ENCODE measurements around the gene F11R.
"Not testable (repeated sequence)": the region's sequence is repeated elsewhere in the genome, so short reads cannot be mapped to it uniquely, and the experiment has no call there.

Gene F11R

GRCh38 chr1:161044535-161044907 lies 23.6 kb upstream of the F11R start:
- DNase-seq (ENCODE audit: low spot score), result peak; percentile 33

- DNase-seq (ENCODE audit: low spot score), result no peak
These were observed 18.6 kb upstream of the F11R start for GRCh38 chr1:161039546-161039945.

DNA sequence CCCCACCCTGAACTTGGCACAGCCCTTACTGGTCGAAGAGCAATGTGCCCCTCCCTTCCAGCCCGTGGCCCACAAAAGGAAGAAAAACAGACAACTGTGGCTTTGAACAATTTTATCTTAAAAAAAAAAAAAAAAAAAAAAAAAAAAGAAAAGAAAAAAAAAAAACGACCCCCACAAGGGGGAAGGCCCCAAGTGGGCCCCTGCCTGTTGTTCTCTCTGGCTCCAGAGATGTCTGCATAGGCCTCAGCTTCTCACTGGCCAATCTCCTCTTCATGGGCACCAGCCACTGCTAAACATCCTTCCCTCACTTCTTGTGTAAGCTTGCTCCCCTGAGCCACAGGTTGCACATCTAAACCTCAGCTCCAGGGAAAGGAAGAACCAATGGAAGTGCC lies 18.2 kb upstream of the F11R start:
- DNase-seq (ENCODE audit: low spot score), result no peak

- peak; percentile 68 for DNase-seq (ENCODE audit: low spot score)
These were observed 17.7 kb upstream of the F11R start, which contains the start of gene TSTD1 for GRCh38 chr1:161038523-161039153. TSS of gene TSTD1 (minus strand) at chr1:161038964. CDS start at chr1:161038889, 75 bp downstream.

DNA sequence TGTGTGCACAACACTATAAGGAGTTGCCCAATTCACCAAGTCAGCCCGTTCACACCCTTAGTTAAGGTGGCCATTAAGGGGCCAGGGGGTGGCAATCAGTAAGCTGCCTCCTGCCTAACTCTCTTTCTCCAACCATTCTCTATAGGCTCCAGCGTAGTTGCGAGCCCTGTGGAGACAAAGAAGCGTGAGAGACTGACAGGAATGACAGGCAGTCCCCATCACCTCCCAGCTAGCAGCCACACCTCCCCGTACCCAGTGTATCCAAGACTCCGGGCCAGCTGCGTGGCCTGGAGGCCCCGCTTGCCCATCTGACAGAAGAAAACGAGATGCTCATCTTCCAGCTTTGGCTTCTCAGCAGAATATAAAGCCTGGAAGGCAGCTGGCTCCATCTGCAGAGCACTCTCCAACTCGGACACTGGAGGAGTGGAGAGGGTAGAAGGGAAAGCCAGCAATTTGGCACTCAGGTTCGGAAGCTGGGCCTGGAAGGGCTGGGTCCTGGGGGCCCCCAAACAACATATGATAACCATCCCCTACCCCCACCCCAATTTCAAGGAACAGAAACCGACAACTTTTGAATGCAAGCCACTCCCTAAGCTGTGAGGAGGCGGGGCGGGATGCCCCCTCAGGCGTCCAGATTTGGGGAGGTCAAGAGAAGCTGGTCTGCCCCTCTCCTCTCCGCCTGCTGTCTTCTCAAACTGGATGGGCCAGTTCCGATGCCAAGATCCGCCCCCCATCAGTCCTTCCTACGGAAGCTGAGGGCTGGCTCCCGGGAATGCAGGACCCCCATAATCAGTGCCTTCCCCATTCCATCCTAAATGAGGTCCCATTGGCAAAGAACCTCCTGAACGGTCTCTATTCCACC lies 16.9 kb upstream of the F11R start:
- DNase-seq (ENCODE audit: low spot score), result no peak

DNA sequence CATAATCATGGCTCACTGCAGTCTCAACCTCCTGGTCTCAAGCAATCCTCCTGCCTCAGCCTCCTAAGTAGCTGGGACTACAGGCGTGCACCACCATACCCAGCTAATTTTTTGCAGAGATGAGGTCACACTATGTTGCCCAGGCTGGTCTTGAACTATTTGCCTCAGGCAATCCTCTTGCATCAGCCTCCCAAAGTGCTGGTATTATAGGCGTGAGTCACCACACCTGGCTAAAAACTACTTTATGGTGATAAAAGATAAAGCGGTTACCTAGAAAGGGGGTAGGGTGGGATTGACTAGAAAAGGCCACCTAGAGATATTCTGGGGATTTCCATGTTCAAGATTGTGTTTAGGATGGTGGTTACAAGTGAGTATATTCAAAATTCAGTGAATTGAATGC lies 12.8 kb upstream of the F11R start:
- DNase-seq (ENCODE audit: low spot score), result no peak

GRCh38 chr1:161032409-161032808 lies 11.5 kb upstream of the F11R start:
- DNase-seq (ENCODE audit: low spot score), result no peak

GRCh38 chr1:161031874-161032273 lies 10.9 kb upstream of the F11R start:
- no peak for DNase-seq (ENCODE audit: low spot score)

- not testable (repeated sequence) for DNase-seq (ENCODE audit: low spot score)
These were observed 8.5 kb upstream of the F11R start for GRCh38 chr1:161029466-161029865.

- DNase-seq (ENCODE audit: low spot score), result not testable (repeated sequence)
These were observed 6.0 kb upstream of the F11R start for GRCh38 chr1:161026954-161027353.

GRCh38 chr1:161022432-161022831 lies 1.5 kb upstream of the F11R start:
- not testable (repeated sequence) for DNase-seq (ENCODE audit: low spot score)

GRCh38 chr1:161021970-161022353 lies 1.0 kb upstream of the F11R start:
- no peak for DNase-seq (ENCODE audit: low spot score)

DNA sequence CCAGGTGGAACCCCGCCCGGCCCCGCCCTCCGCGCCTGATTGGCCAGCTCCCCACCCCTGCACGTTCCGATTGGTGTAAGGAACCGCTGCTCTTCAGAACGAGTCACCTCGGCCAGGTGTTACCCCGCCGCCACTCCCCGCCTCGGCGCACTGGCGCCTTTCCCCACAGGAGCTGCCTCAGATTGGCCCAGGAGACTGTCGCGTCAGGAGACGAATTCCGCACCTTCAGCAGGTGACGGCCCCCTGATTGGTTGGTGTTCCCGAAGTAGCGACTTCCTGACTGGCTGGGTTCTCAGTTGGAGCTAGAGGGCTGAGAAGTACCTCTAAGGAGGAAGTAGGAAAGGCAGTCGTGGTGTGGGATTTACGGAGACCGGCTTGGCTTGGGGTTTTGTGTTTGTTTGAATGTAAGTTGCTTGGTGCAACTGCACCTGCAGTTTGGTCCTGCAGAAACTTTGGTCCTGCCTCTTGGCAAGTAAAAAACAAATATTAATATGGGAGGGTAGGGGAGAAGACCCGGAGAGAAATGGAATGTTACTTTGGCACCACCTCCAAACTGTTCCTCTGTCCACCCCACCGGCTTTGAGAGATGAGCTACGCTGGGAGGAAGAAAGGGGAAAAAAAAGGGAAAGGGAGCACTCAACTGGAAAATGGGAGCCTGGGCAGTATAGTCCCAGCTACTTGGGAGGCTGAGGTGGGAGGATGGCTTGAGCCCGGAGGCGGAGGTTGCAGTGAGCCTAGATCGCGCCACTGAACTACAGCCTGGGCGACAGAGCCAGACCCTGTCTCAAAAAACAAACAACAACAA lies 415 bp upstream of the F11R start:
- DNase-seq (ENCODE audit: low spot score), result peak; percentile 84

- DNase-seq (ENCODE audit: low spot score), result no peak
These were observed 1.0 kb downstream of the F11R start for GRCh38 chr1:161019751-161020495.

- not testable (repeated sequence) for DNase-seq (ENCODE audit: low spot score)
These were observed 1.8 kb downstream of the F11R start for GRCh38 chr1:161019111-161019660.

DNA sequence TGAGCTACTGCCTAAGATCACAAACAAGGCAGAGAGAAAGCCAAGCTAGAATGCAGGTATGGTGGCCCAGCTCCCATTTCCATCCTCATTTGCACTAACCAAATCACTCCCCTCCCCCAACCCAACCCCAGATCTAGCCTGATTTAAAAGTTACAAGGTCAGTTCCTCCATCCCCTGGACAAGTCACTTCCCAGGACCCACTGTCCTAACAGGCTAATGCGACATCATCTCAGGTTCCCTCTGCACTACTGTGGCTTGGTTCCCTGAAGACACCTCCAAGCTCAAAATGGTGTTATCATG lies 2.4 kb downstream of the F11R start:
- no peak for DNase-seq (ENCODE audit: low spot score)

DNA sequence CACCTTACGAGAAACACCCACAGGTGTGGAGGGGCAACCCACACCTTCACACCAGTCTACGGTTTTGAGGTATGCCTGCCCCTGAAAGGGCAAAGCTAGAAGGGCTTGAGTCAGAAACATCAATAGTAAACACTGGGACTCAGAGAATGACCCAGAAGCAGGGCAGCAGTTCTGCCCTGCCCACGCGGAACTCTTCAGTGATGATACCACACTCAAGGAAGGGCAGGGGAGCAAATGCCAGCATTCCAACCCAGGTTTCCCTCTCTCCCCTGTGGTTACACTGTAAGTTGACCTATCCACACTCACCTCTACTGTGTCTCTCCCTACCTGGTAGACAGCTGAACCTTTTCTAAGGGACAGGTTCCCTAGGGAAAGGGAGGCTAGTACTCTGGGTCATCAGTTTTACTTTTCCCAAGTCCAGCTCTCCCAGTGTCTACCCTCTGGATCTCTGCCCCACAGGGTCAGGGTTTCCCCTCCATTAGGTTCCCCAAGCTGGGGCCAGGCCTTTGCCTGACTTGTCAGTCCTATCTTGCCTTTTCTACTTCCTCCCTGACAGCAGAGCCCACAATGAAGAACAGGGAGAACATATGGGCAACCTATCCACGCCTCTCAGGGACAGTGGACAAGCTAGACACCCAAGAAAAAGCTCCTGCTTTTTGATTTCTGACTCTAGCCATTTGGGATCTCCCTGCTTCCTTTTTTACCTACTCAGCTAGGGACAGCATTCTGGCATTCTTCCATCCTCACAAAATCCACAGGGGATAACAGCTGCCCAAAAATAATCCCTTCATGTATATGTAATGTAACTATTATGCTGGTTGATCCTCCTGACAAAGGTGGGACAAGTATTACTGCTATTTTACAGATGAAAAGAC lies 3.0 kb downstream of the F11R start:
- DNase-seq (ENCODE audit: low spot score), result no peak

- DNase-seq (ENCODE audit: low spot score), result not testable (repeated sequence)
These were observed 3.8 kb downstream of the F11R start for GRCh38 chr1:161017181-161017580.

GRCh38 chr1:161016683-161017082 lies 4.3 kb downstream of the F11R start:
- DNase-seq (ENCODE audit: low spot score), result not testable (repeated sequence)

GRCh38 chr1:161013488-161014230 lies 7.3 kb downstream of the F11R start:
- peak; percentile 88 for DNase-seq (ENCODE audit: low spot score)
